Measurements from ENCODE around the gene CREB3.

The CREB3 gene

GRCh38 chr9:35771943-35772342 is 39.5 kb downstream of the CREB3 start:
- no peak for DNase-seq (ENCODE audit: extremely low read depth in 1 of 2, low read depth in 1 of 2)

GRCh38 chr9:35774907-35775635 is 42.6 kb downstream of the CREB3 start:
- no peak for DNase-seq (ENCODE audit: extremely low read depth in 1 of 2, low read depth in 1 of 2)

DNA sequence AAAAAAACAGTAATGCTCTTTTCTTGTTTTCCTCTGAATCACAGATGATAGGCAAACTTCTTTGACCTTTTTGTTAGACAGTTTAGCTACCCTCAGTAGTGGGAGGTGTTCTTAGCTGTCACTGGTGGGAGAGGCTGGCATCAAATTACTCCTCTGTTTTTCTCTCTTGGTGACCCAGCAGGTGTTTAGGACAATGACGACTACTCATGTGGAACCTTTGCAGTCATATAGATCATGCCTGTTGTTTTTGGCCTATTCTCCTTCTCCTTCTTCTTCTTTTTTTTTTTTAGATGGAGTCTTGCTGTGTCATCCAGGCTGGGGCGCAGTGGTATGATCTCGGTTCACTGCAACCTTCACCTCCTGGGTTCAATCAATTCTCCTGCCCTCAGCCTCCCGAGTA is 43.6 kb downstream of the CREB3 start:
- DNase-seq (ENCODE audit: extremely low read depth in 1 of 2, low read depth in 1 of 2): no peak

DNA sequence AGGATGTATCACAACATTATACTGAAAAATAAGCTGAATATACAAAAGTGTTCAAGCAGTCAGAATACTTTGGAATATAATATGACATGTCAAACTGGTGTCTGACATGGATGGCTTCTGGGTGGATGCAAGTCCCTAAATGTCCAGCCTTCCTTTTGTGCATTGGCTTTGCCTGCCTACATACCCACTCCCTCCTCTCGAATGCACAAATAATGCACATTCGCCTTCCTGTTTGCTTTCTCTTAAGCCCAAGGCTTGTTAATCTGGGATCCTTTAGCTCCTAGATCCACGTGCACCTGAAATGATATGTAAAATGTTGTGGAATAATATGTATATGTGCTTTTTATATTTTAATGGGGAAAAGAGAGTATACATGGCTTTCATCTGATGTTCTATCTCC is 46.0 kb downstream of the CREB3 start:
- no peak for DNase-seq (ENCODE audit: extremely low read depth in 1 of 2, low read depth in 1 of 2)

- no peak for DNase-seq (ENCODE audit: extremely low read depth in 1 of 2, low read depth in 1 of 2)
Measured at GRCh38 chr9:35781066-35781465, 48.6 kb downstream of the CREB3 start.

DNA sequence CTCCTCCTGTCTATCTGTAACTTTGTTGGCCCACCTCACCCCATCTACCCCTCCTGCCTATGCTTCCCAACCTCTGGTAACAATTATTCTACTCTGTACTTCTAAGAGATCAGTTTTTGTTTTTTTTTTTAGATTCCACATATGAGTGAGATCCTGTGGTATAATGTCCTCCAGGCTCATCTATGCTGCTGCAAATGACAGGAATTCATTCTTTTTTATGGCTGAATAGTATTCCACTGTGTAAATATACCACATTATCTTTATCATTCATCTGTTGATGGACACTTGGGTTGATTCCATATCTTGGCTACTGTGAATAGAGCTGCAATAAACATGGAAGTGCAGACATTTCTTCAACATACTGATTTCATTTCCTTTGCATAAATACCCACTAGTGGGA is 51.0 kb downstream of the CREB3 start:
- DNase-seq (ENCODE audit: extremely low read depth in 1 of 2, low read depth in 1 of 2): no peak
